Panc1 (cell line): ENCODE measurements around the gene HS3ST2. TPM values are rescaled to one million over a fixed set of nuclear protein-coding genes. Genes with fewer than 3 reads are reported as not detected.

ENCODE experiments used
- ATAC-seq: fragments of 200-7000 bp; cut with Tn5 transposase; 2 replicates; pipeline ENCODE4 v1.9.1; 2020; ENCODE audit warnings: mild to moderate bottlenecking, moderate library complexity
- BruUV-seq: library from RNA; stranded (reverse); fragments of 400-500 nt; replicated peaks from 2 replicates; lab custom pipeline; 2021; lab: Mats Ljungman, UMichigan
- CTCF ChIA-PET: fragments of 300-600 bp; sonication (Branson Sonifier 250); formaldehyde crosslinking; loops from one replicate; lab custom pipeline; 2022; ENCODE audit warnings: antibody characterized with exemption; lab: Charles Lee
- POLR2A ChIA-PET: fragments of 300-600 bp; sonication (Branson Sonifier 250); formaldehyde crosslinking; loops from one replicate; lab custom pipeline; 2022; ENCODE audit warnings: antibody characterized with exemption; lab: Charles Lee
- DNase-seq: peaks from one replicate; pipeline ENCODE4 v3.0.0-alpha.2; 2010; ENCODE audit warnings: low read depth, low spot score
- H3K27ac ChIP-seq: 2 replicates; pipeline ENCODE4 v1.5.1; 2011; ENCODE audit warnings: mild to moderate bottlenecking, low read length, inconsistent platforms
- H3K27me3 ChIP-seq: fragments of 200-500 bp; sonication (Bioruptor generic); 2 replicates; pipeline ENCODE4 v1.6.0; 2014; ENCODE audit warnings: low read length, inconsistent platforms; ENCODE audit not compliant: control insufficient read depth, insufficient read depth
- H3K36me3 ChIP-seq: fragments of 200-500 bp; sonication (Bioruptor generic); 2 replicates; pipeline ENCODE4 v1.5.1; 2014; ENCODE audit warnings: inconsistent platforms, mild to moderate bottlenecking, low read length, moderate library complexity; ENCODE audit not compliant: control insufficient read depth, insufficient read depth
- H3K4me1 ChIP-seq: 2 replicates; pipeline ENCODE4 v1.5.1; 2011; ENCODE audit warnings: inconsistent platforms, mild to moderate bottlenecking, low read length, moderate library complexity; ENCODE audit not compliant: control insufficient read depth, insufficient read depth
- H3K4me3 ChIP-seq, 2 experiments: 2 replicates each; pipeline ENCODE4 v1.5.1; 2011 to 2012; ENCODE audit warnings: low read depth in 2 of 2, low read length in 2 of 2, mild to moderate bottlenecking in 2 of 2, inconsistent platforms in 1 of 2, moderate library complexity in 1 of 2
- H3K9me3 ChIP-seq: fragments of 200-500 bp; sonication (Bioruptor generic); 2 replicates; pipeline ENCODE4 v1.5.1; 2014; ENCODE audit warnings: low read depth, mild to moderate bottlenecking, inconsistent platforms, low read length, moderate library complexity; ENCODE audit not compliant: control insufficient read depth, insufficient read depth
- POLR2AphosphoS5 ChIP-seq: IDR thresholded peaks from 2 replicates; pipeline ENCODE4 v1.6.1; 2012; ENCODE audit warnings: mild to moderate bottlenecking, low read depth, low read length, moderate library complexity
- SIN3A ChIP-seq: IDR thresholded peaks from 2 replicates; pipeline ENCODE4 v1.6.1; 2012; ENCODE audit warnings: low read depth, mild to moderate bottlenecking, low read length, moderate library complexity, borderline replicate concordance; ENCODE audit not compliant: insufficient read depth
- TCF7L2 ChIP-seq: IDR thresholded peaks from 2 replicates; pipeline ENCODE4 v1.6.1; 2011; ENCODE audit warnings: mild to moderate bottlenecking, low read depth, low read length, inconsistent platforms
- in situ Hi-C: cut with HindIII; loops from 2 replicates; pipeline ENCODE4 v1.10.0; 2016; ENCODE audit warnings: low sequenced_read_pairs, low pct_unique_long_range_greater_than_20kb
- intact Hi-C: fragments of 100-400 bp; cut with micrococcal nuclease; formaldehyde crosslinking; loops from one replicate; pipeline ENCODE4 v1.10.0; 2022; ENCODE audit not compliant: unreplicated experiment
- total RNA-seq: library from RNA; stranded (reverse); gene quantifications from one replicate; pipeline ENCODE4 v1.2.1, GENCODE V29; 2021; ENCODE audit not compliant: unreplicated experiment
- TF ChIP-seq, protein P1 (sequence below), 2 experiments: IDR thresholded peaks; 2 replicates each; pipeline ENCODE4 v1.6.1; 2011 to 2012; ENCODE audit warnings: low read depth in 2 of 2, control low read depth in 1 of 2, low read length in 1 of 2, mild to moderate bottlenecking in 1 of 2, moderate library complexity in 1 of 2; ENCODE audit not compliant: insufficient read depth in 1 of 2
- TF ChIP-seq, protein P2 (sequence below): fragments of 450-650 bp; IDR thresholded peaks from 2 replicates; pipeline ENCODE4 v1.5.1; 2017; ENCODE audit warnings: mild to moderate bottlenecking

Gene HS3ST2
- total RNA-seq, 1 experiment from 2014 or later, result not detected

DNA sequence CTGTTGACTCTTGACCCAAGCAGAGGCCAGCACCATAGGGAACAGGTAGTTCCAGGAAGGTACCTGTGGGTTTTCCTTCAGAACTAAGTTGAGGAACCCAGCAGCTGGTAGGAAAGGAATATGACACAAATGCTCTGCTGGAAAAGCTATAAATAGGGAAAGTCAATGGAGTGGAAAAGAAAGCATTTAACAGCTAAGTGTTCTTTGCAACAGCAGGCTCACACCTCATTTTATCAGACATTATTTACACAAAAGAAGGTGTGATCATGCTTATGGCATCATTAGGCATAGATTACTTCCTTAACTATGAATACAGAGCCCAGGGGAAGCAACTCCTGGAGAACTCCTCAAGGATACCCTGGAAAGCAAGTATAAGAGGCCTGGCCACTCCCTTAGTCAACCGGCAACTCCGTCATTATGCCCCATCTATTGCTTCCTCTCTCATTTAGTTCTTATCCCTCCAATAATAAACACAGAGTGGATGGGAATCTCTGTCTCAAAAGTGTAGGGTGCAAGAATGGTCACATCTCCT is 128.1 kb downstream of the HS3ST2 start:
- no peak overlapping the region for H3K27ac ChIP-seq
- no peak for ATAC-seq
- no peak overlapping the region for H3K4me3 ChIP-seq
- TF ChIP-seq SIN3A, result no peak
- no peak for TF ChIP-seq POLR2AphosphoS5
- TF ChIP-seq, protein P1, sequence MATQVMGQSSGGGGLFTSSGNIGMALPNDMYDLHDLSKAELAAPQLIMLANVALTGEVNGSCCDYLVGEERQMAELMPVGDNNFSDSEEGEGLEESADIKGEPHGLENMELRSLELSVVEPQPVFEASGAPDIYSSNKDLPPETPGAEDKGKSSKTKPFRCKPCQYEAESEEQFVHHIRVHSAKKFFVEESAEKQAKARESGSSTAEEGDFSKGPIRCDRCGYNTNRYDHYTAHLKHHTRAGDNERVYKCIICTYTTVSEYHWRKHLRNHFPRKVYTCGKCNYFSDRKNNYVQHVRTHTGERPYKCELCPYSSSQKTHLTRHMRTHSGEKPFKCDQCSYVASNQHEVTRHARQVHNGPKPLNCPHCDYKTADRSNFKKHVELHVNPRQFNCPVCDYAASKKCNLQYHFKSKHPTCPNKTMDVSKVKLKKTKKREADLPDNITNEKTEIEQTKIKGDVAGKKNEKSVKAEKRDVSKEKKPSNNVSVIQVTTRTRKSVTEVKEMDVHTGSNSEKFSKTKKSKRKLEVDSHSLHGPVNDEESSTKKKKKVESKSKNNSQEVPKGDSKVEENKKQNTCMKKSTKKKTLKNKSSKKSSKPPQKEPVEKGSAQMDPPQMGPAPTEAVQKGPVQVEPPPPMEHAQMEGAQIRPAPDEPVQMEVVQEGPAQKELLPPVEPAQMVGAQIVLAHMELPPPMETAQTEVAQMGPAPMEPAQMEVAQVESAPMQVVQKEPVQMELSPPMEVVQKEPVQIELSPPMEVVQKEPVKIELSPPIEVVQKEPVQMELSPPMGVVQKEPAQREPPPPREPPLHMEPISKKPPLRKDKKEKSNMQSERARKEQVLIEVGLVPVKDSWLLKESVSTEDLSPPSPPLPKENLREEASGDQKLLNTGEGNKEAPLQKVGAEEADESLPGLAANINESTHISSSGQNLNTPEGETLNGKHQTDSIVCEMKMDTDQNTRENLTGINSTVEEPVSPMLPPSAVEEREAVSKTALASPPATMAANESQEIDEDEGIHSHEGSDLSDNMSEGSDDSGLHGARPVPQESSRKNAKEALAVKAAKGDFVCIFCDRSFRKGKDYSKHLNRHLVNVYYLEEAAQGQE (IDR thresholded peaks at IDR 0.05; ENCODE audit: insufficient read depth in 1 of 2, low read depth in 2 of 2, low read length in 1 of 2), result no peak
- TF ChIP-seq, protein P2, sequence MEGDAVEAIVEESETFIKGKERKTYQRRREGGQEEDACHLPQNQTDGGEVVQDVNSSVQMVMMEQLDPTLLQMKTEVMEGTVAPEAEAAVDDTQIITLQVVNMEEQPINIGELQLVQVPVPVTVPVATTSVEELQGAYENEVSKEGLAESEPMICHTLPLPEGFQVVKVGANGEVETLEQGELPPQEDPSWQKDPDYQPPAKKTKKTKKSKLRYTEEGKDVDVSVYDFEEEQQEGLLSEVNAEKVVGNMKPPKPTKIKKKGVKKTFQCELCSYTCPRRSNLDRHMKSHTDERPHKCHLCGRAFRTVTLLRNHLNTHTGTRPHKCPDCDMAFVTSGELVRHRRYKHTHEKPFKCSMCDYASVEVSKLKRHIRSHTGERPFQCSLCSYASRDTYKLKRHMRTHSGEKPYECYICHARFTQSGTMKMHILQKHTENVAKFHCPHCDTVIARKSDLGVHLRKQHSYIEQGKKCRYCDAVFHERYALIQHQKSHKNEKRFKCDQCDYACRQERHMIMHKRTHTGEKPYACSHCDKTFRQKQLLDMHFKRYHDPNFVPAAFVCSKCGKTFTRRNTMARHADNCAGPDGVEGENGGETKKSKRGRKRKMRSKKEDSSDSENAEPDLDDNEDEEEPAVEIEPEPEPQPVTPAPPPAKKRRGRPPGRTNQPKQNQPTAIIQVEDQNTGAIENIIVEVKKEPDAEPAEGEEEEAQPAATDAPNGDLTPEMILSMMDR, result no peak
- TF ChIP-seq TCF7L2, result no peak
- no peaks in the 10 kb centered on the region for H3K36me3 ChIP-seq
- CTCF ChIA-PET, result no interaction called here
- H3K27me3 ChIP-seq, result peaks cover 14% of the 10 kb centered on the region
- no TSS peak for BruUV-seq
- POLR2A ChIA-PET, result interaction anchor here (0.6 kb wide), 1 partner anchor 748 kb away, joined by 3 read pairs; no protein-coding TSS in a partner anchor
- no peak for DNase-seq
- no peaks in the 10 kb centered on the region for H3K4me1 ChIP-seq
- intact Hi-C loops (no loop called here), in situ Hi-C loops (no loop called here)
- H3K9me3 ChIP-seq, result no peaks in the 10 kb centered on the region

DNA sequence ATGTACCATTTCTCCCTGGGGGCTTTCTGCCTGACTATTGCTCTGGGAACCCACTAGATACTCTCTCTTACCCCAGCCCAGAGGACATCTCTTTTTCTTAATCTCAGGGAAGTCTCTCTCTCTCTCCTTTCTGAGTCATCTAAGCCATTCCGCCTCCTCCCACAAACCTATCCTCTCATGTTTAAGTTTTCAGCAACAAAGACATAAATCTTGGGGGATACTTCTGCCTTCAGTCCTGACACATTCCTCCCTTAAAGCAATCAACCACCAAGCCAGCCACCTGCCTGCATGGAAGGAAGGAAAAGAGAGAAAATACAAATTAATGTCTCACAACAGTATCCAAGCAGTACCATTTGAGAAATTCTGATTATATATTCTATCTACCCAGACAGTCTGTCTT is 128.8 kb downstream of the HS3ST2 start:
- Histone ChIP-seq H3K27ac (no peak overlapping the region), H3K27me3 (peaks cover 19% of the 10 kb centered on the region), H3K4me1 (no peaks in the 10 kb centered on the region), H3K4me3 (no peak overlapping the region), H3K36me3 (no peaks in the 10 kb centered on the region), H3K9me3 (no peaks in the 10 kb centered on the region)
- ATAC-seq (no peak), DNase-seq (no peak)
- intact Hi-C loops, result no loop called here
- TF ChIP-seq TCF7L2 (no peak), POLR2AphosphoS5 (no peak), SIN3A (no peak)
- TF ChIP-seq, protein P2, result no peak
- TF ChIP-seq, protein P1 (IDR thresholded peaks at IDR 0.05; ENCODE audit: insufficient read depth in 1 of 2, low read depth in 2 of 2, low read length in 1 of 2), result no peak
- POLR2A ChIA-PET, result no interaction called here
- in situ Hi-C loops, result no loop called here
- CTCF ChIA-PET, result no interaction called here
- BruUV-seq, result no TSS peak
